HG03103 (cell line): ENCODE measurements around the gene CD7.

ENCODE experiments used
- ATAC-seq: cut with Tn5 transposase; IDR thresholded peaks from one replicate; pipeline ENCODE4 v1.9.1; 2021; ENCODE audit warnings: low read depth; ENCODE audit not compliant: unreplicated experiment

The CD7 gene

GRCh38 chr17:82267575-82268379 lies 49.6 kb downstream of the CD7 start:
- no peak for ATAC-seq

- ATAC-seq = no peak
These were observed 51.3 kb downstream of the CD7 start for GRCh38 chr17:82266142-82266541.
